Osteocyte (in vitro differentiated cells): ENCODE measurements around the gene PDE11A. TPM values are rescaled to one million over a fixed set of nuclear protein-coding genes. Genes with fewer than 3 reads are reported as not detected.
A peak's percentile ranks its signal among the peaks of the same experiment; 100 is the strongest.

Experiments used
- DNase-seq: peaks from one replicate; pipeline ENCODE4 v3.0.0; 2021; ENCODE audit warnings: mixed read lengths; ENCODE audit not compliant: unreplicated experiment; ENCODE audit errors: extremely low spot score
- H3K27ac Mint-ChIP-seq: one replicate; pipeline ENCODE4 v1.8.0; 2021; ENCODE audit warnings: mild to moderate bottlenecking, mixed read lengths; ENCODE audit not compliant: unreplicated experiment
- H3K27me3 Mint-ChIP-seq: one replicate; pipeline ENCODE4 v1.8.0; 2021; ENCODE audit warnings: mixed read lengths; ENCODE audit not compliant: unreplicated experiment
- H3K36me3 Mint-ChIP-seq: one replicate; pipeline ENCODE4 v1.8.0; 2021; ENCODE audit warnings: mixed read lengths; ENCODE audit not compliant: unreplicated experiment
- H3K4me1 Mint-ChIP-seq: one replicate; pipeline ENCODE4 v1.8.0; 2021; ENCODE audit warnings: mixed read lengths; ENCODE audit not compliant: unreplicated experiment
- H3K4me3 Mint-ChIP-seq: one replicate; pipeline ENCODE4 v1.8.0; 2021; ENCODE audit warnings: mild to moderate bottlenecking, moderate library complexity, mixed read lengths; ENCODE audit not compliant: unreplicated experiment
- H3K9me3 Mint-ChIP-seq: one replicate; pipeline ENCODE4 v1.8.0; 2021; ENCODE audit warnings: mixed read lengths; ENCODE audit not compliant: unreplicated experiment
- CTCF ChIP-seq: fragments of 200-600 bp; sonication (generic); IDR thresholded peaks from 2 replicates; pipeline ENCODE4 v1.5.0; 2021; ENCODE audit warnings: antibody characterized with exemption, mild to moderate bottlenecking, moderate library complexity
- total RNA-seq: library from RNA; stranded (reverse); gene quantifications from 2 replicates; pipeline ENCODE4 v1.2.1, GENCODE V29; 2021

PDE11A gene
- total RNA-seq, 1 donor from 2014 or later: 0.05 TPM

- Mint-ChIP-seq H3K36me3 (no peaks in the 10 kb centered on the region), H3K4me3 (no peak overlapping the region), H3K4me1 (no peaks in the 10 kb centered on the region), H3K9me3 (no peaks in the 10 kb centered on the region), H3K27ac (no peak overlapping the region), H3K27me3 (peaks cover 2% of the 10 kb centered on the region)
- DNase-seq: no peak
- TF ChIP-seq CTCF: peak; percentile 78
Measured at GRCh38 chr2:177983183-177983788, 89.3 kb downstream of the PDE11A start.

- Mint-ChIP-seq H3K27ac (no peak overlapping the region), H3K36me3 (no peaks in the 10 kb centered on the region), H3K4me3 (no peak overlapping the region), H3K4me1 (no peaks in the 10 kb centered on the region), H3K27me3 (no peaks in the 10 kb centered on the region), H3K9me3 (no peaks in the 10 kb centered on the region)
- no peak for TF ChIP-seq CTCF
- no peak for DNase-seq
Measured at GRCh38 chr2:177972782-177973181, 99.8 kb downstream of the PDE11A start.

- TF ChIP-seq CTCF: no peak
- H3K4me3 Mint-ChIP-seq: no peak overlapping the region
- no peak overlapping the region for H3K27ac Mint-ChIP-seq
- no peaks in the 10 kb centered on the region for H3K9me3 Mint-ChIP-seq
- H3K27me3 Mint-ChIP-seq: no peaks in the 10 kb centered on the region
- H3K36me3 Mint-ChIP-seq: no peaks in the 10 kb centered on the region
- no peak for DNase-seq
- no peaks in the 10 kb centered on the region for H3K4me1 Mint-ChIP-seq
Measured at GRCh38 chr2:177972123-177972522, 100.5 kb downstream of the PDE11A start.

GRCh38 chr2:177970670-177971454, 101.7 kb downstream of the PDE11A start:
- Mint-ChIP-seq H3K4me1 (no peaks in the 10 kb centered on the region), H3K27me3 (peaks cover 3% of the 10 kb centered on the region), H3K4me3 (no peak overlapping the region), H3K36me3 (no peaks in the 10 kb centered on the region), H3K9me3 (no peaks in the 10 kb centered on the region), H3K27ac (no peak overlapping the region)
- DNase-seq: no peak
- TF ChIP-seq CTCF: no peak

- Mint-ChIP-seq H3K9me3 (no peaks in the 10 kb centered on the region), H3K27ac (no peak overlapping the region), H3K27me3 (peaks cover 8% of the 10 kb centered on the region), H3K4me3 (no peak overlapping the region), H3K36me3 (no peaks in the 10 kb centered on the region), H3K4me1 (no peaks in the 10 kb centered on the region)
- no peak for DNase-seq
- no peak for TF ChIP-seq CTCF
Measured at GRCh38 chr2:177964892-177965291, 107.7 kb downstream of the PDE11A start.
